Measurements from ENCODE around the gene MPDZ. TPM values are rescaled to one million over a fixed set of nuclear protein-coding genes. Genes with fewer than 3 reads are reported as not detected.
"Not testable (repeated sequence)": the region's sequence is repeated elsewhere in the genome, so short reads cannot be mapped to it uniquely, and the experiment has no call there.

Gene MPDZ
- polyA plus RNA-seq, 1 donor from 2014 or later, result not detected

DNA sequence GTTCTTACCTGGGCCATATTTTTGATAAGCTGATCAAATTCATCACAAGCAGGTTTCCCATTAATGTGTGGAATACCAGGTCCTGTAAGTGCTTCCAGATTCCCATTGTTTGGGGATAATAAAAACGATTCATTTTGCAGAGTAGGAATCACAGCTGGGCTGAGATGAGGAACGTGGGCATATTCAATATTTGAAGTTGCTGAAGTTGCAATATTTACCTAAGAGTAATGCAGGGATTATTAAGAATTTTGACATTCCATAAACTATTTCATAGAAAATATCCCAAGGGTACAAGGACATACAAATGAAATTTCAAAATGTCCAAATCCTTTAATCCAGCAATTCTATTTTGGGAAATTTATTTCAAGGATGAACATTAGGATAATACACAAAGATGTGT lies 55.1 kb downstream of the MPDZ start:
- peaks cover 2 to 14% (median 3%) of the 10 kb centered on the region in 3 donors for H3K9me3 Mint-ChIP-seq
- no peaks in the 10 kb centered on the region for H3K27me3 Mint-ChIP-seq

DNA sequence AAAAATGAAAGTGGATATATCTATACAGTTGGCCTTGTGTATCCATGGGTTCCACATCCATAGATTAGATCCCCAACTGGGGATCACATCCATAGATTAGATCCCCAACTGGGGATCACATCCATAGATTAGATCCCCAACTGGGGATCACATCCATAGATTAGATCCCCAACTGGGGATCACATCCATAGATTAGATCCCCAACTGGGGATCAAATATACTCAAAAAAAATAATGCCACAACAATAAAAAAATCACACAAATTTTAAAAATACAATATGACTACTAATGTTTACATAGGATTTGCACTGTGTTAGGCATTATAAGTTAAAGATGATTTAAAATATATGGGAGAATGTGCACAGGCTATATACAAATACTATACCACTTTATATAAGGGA lies 56.8 kb downstream of the MPDZ start:
- H3K27ac Mint-ChIP-seq, result peak overlapping the region in 1 of 3 donors; percentile 23
- not testable (repeated sequence) for H3K4me3 Mint-ChIP-seq, H3K4me1 Mint-ChIP-seq, H3K36me3 Mint-ChIP-seq, H3K27me3 Mint-ChIP-seq
- peaks cover 2 to 14% (median 3%) of the 10 kb centered on the region in 3 donors for H3K9me3 Mint-ChIP-seq

More for the DNA sequence above, 55.1 kb downstream of the MPDZ start:
- no peak overlapping the region for H3K4me3 Mint-ChIP-seq
- no peak overlapping the region for H3K27ac Mint-ChIP-seq
- no peaks in the 10 kb centered on the region for H3K4me1 Mint-ChIP-seq
- no peaks in the 10 kb centered on the region for H3K36me3 Mint-ChIP-seq

DNA sequence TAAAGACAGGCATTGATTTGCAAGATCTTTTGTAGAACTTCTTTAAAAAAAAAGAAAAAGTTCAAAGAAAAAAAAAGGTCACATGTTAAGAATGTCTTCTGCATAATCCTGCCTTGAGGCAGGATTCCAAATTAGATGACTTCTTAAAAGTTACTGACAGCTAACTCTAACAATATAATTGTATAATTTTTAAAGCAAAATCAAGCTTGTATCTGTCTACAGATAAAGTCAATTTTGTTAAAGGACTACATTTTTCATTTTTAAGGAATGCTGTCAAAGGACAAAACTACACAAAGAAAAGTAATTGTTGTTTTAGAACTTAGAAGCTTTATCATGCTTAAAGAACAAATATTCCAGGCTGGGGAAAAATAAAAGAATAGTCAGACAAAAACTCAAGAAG lies 57.8 kb downstream of the MPDZ start:
- no peaks in the 10 kb centered on the region for H3K27me3 Mint-ChIP-seq

GRCh38 chr9:13220837-13221236 lies 58.7 kb downstream of the MPDZ start:
- no peaks in the 10 kb centered on the region for H3K36me3 Mint-ChIP-seq
- peaks cover 1 to 14% (median 2%) of the 10 kb centered on the region in 3 donors for H3K9me3 Mint-ChIP-seq
- H3K27ac Mint-ChIP-seq, result no peak overlapping the region
- no peaks in the 10 kb centered on the region for H3K4me1 Mint-ChIP-seq
- H3K4me3 Mint-ChIP-seq, result no peak overlapping the region
- no peaks in the 10 kb centered on the region for H3K27me3 Mint-ChIP-seq

More for the DNA sequence above, 57.8 kb downstream of the MPDZ start:
- H3K4me3 Mint-ChIP-seq, result no peak overlapping the region
- H3K27ac Mint-ChIP-seq, result no peak overlapping the region
- no peaks in the 10 kb centered on the region for H3K36me3 Mint-ChIP-seq
- peaks cover 2 to 14% (median 3%) of the 10 kb centered on the region in 3 donors for H3K9me3 Mint-ChIP-seq
- H3K4me1 Mint-ChIP-seq, result no peaks in the 10 kb centered on the region

DNA sequence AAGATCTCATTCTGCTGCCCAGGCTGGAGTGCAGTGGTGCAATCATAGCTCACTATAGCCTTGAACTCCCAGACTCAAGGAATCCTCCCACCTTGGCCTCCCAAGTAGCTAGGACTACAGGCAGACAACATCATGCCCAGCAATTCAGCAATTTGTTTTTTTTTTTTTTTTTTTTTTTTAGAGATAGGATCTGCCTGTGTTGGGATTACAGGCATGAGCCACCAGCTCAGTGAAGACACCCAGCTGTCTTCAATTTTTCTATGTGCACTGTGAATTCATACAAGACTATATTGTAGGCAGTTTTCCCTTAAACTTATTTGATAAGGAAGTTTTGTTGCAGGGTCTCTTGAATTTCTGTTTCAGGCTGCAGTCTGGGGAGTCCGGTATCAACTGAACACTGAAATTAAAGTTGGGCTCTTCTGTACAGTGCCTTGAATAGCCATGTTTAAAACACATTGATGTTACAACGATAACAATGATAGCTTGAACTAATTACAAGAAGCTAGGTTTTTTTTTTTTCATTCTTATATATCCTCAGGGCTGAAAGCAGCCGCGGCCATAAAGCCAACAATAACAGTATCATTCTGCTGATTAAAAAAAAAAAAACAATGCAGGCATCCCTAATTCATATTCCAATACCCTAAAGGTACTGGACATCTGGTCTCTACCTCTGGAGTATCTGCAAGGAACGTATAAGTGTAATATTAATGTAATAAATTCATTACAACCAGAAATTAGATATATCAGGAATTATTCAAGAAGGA lies 63.5 kb downstream of the MPDZ start:
- Mint-ChIP-seq H3K4me3 (no peak overlapping the region), H3K4me1 (no peaks in the 10 kb centered on the region), H3K27me3 (no peaks in the 10 kb centered on the region), H3K36me3 (no peaks in the 10 kb centered on the region), H3K27ac (no peak overlapping the region), H3K9me3 (peaks cover 0 to 2% (median 0%) of the 10 kb centered on the region in 3 donors)

DNA sequence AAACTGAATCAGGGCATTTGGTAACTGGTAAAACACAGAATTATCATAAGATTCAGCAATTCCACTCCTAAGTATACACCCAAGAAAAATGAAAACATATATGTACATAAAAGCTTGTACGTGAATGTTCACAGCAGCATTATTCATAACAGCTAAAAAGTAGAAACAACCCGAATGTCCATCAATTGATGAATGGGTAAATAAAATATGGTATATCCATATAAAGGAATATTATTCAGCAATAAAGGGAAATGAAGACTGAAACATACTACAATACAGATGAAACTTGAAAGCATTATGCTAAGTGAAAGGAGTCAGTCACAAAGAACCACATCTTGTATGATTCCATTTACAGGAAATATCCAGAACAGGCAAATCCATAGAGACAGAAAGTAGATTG lies 65.5 kb downstream of the MPDZ start:
- Mint-ChIP-seq H3K27ac (no peak overlapping the region), H3K27me3 (no peaks in the 10 kb centered on the region)

GRCh38 chr9:13213337-13213736 lies 66.2 kb downstream of the MPDZ start:
- no peaks in the 10 kb centered on the region for H3K4me1 Mint-ChIP-seq
- H3K27me3 Mint-ChIP-seq, result no peaks in the 10 kb centered on the region
- H3K9me3 Mint-ChIP-seq, result no peaks in the 10 kb centered on the region
- H3K36me3 Mint-ChIP-seq, result no peaks in the 10 kb centered on the region
- no peak overlapping the region for H3K4me3 Mint-ChIP-seq
- no peak overlapping the region for H3K27ac Mint-ChIP-seq

More for the DNA sequence above, 65.5 kb downstream of the MPDZ start:
- Mint-ChIP-seq H3K4me3 (no peak overlapping the region), H3K9me3 (no peaks in the 10 kb centered on the region), H3K4me1 (no peaks in the 10 kb centered on the region), H3K36me3 (no peaks in the 10 kb centered on the region)

- H3K27ac Mint-ChIP-seq, result no peak overlapping the region
- H3K27me3 Mint-ChIP-seq, result no peaks in the 10 kb centered on the region
- H3K4me1 Mint-ChIP-seq, result no peaks in the 10 kb centered on the region
- H3K4me3 Mint-ChIP-seq, result no peak overlapping the region
- no peaks in the 10 kb centered on the region for H3K36me3 Mint-ChIP-seq
- H3K9me3 Mint-ChIP-seq, result no peaks in the 10 kb centered on the region
These were observed 69.2 kb downstream of the MPDZ start for GRCh38 chr9:13210306-13210705.

- Mint-ChIP-seq H3K9me3 (no peaks in the 10 kb centered on the region), H3K36me3 (no peaks in the 10 kb centered on the region), H3K27ac (no peak overlapping the region), H3K4me1 (no peaks in the 10 kb centered on the region), H3K4me3 (no peak overlapping the region), H3K27me3 (no peaks in the 10 kb centered on the region)
These were observed 70.0 kb downstream of the MPDZ start for GRCh38 chr9:13209498-13209897.

DNA sequence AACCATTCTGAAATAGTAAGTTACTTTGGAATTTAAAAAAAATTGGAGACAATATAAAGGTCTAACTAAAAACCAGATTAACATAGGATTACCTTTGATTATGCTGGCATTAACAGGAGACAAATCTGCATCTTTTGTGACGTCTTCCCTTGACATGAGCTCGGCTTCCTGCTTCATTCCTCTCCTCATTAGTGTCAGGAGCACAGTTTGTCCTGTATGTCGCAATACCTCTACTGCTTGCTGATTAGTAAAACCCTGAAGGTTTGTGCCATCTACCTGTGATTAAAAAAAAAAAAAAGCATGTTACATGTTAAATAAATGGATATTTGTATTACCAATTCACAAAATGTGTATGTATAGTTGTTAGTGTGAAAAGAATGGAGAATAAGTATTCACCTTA lies 73.7 kb downstream of the MPDZ start:
- Mint-ChIP-seq H3K27me3 (no peaks in the 10 kb centered on the region), H3K4me3 (no peak overlapping the region), H3K9me3 (peaks cover 0 to 2% (median 2%) of the 10 kb centered on the region in 3 donors), H3K27ac (no peak overlapping the region), H3K36me3 (no peaks in the 10 kb centered on the region), H3K4me1 (no peaks in the 10 kb centered on the region)

GRCh38 chr9:13190040-13190439 lies 89.5 kb downstream of the MPDZ start:
- Mint-ChIP-seq H3K27me3 (no peaks in the 10 kb centered on the region), H3K36me3 (no peaks in the 10 kb centered on the region), H3K9me3 (peaks cover 1 to 17% (median 2%) of the 10 kb centered on the region in 3 donors)

DNA sequence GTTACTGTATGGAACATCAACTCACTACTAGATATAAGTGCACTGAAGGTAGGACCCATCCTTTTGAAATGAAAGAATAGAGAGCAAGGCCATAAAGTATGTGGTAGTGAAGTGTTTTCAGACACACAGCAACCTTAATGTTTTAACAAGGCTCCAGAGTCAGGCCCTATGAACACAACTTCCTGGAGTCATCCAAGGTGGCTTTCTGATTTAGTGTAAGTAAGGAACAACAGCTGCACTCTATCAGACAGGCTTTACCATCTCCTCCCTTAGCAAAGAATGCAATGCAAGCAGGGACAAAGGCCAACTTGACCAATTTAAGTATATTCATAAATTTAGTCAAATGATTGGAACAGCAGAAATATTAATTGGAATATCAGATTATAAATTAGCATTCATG lies 90.1 kb downstream of the MPDZ start:
- H3K27ac Mint-ChIP-seq, result no peak overlapping the region
- H3K36me3 Mint-ChIP-seq, result no peaks in the 10 kb centered on the region
- no peaks in the 10 kb centered on the region for H3K4me1 Mint-ChIP-seq
- no peaks in the 10 kb centered on the region for H3K27me3 Mint-ChIP-seq
- H3K4me3 Mint-ChIP-seq, result no peak overlapping the region
- peaks cover 1 to 17% (median 2%) of the 10 kb centered on the region in 3 donors for H3K9me3 Mint-ChIP-seq

More at GRCh38 chr9:13190040-13190439, 89.5 kb downstream of the MPDZ start:
- H3K4me1 Mint-ChIP-seq, result no peaks in the 10 kb centered on the region
- no peak overlapping the region for H3K27ac Mint-ChIP-seq
- H3K4me3 Mint-ChIP-seq, result no peak overlapping the region

GRCh38 chr9:13186774-13187173 lies 92.7 kb downstream of the MPDZ start:
- Mint-ChIP-seq H3K36me3 (no peaks in the 10 kb centered on the region), H3K27me3 (no peaks in the 10 kb centered on the region), H3K9me3 (peaks cover 0 to 12% (median 0%) of the 10 kb centered on the region in 3 donors), H3K27ac (no peak overlapping the region), H3K4me1 (no peaks in the 10 kb centered on the region), H3K4me3 (no peak overlapping the region)

DNA sequence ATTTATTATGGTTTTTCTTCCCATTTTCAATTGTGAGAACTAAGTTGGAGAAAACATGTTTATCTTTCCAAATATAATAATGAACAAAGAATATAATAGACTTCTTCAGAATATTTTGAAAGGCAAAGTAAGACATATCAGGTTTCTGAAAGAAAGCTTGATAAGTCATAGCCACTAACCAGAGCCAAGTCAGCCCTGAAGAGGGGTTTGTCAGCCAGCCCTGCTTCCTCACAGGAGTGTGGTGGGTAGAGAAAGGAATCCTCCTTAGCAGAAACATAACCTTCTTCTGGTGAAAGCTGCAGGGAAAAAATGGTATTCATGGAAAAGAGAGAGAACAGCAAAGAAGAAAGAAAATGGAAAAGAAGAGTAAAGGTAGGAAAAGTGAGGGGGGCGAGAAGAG lies 93.4 kb downstream of the MPDZ start:
- H3K4me3 Mint-ChIP-seq, result peak overlapping the region in 1 of 4 donors; percentile 18
- no peak overlapping the region for H3K27ac Mint-ChIP-seq
- H3K27me3 Mint-ChIP-seq, result no peaks in the 10 kb centered on the region
- H3K4me1 Mint-ChIP-seq, result no peaks in the 10 kb centered on the region
- H3K9me3 Mint-ChIP-seq, result peaks cover 0 to 8% (median 0%) of the 10 kb centered on the region in 3 donors
- no peaks in the 10 kb centered on the region for H3K36me3 Mint-ChIP-seq

DNA sequence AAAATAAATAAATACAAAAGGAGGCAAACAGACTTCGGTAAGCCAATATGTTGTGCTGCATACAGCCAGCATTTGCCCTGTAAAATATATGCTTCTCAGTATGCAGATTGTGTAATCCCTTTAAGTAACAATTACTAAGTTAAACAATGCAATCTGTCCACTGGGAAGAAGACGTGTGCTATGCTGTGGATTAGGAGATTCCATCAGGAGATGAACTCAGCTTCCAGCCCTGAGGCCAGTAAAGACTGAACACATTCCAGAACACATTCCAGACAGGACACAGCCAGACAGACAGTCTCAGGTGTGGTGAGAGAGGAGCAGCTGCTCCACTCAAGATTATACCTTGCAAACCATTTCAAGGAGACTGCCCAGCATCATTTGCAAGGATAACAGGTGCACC lies 97.8 kb downstream of the MPDZ start:
- Mint-ChIP-seq H3K4me1 (no peaks in the 10 kb centered on the region), H3K9me3 (no peaks in the 10 kb centered on the region), H3K27ac (no peak overlapping the region), H3K36me3 (no peaks in the 10 kb centered on the region), H3K27me3 (no peaks in the 10 kb centered on the region), H3K4me3 (no peak overlapping the region)

DNA sequence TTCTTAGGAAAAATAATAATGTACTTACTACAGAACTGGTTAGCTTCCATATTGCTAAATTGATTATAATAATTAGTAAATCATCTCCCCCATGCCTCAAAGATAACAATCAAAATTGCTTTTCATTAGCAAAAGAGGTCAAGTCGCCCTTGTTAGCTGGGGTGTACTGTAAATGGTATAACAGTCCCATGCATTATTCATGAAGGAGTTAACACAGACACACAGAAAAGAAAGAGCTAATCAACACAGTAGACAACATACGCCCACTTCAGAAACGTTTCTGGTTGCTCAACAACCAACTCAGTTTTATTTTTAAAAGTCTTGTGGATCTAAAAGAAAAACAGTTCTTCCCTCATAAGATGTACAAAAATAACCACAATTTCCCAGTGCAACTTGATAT lies 100.2 kb downstream of the MPDZ start:
- no peaks in the 10 kb centered on the region for H3K4me1 Mint-ChIP-seq
- H3K27ac Mint-ChIP-seq, result no peak overlapping the region
- no peaks in the 10 kb centered on the region for H3K36me3 Mint-ChIP-seq
- peaks cover 0 to 3% (median 1%) of the 10 kb centered on the region in 3 donors for H3K9me3 Mint-ChIP-seq
- H3K4me3 Mint-ChIP-seq, result no peak overlapping the region
- H3K27me3 Mint-ChIP-seq, result no peaks in the 10 kb centered on the region

All from IgD-negative memory B cell (primary cell).